Measurements from ENCODE around the gene PSMG4. TPM values are rescaled to one million over a fixed set of nuclear protein-coding genes. Genes with fewer than 3 reads are reported as not detected.

PSMG4 gene
- total and polyA plus RNA-seq, 9 of the 15 experiments (the other 6 are each of a cell fraction or from before 2014, with no cell fraction given) = 12.9 to 185 (median 52.0) TPM

DNA sequence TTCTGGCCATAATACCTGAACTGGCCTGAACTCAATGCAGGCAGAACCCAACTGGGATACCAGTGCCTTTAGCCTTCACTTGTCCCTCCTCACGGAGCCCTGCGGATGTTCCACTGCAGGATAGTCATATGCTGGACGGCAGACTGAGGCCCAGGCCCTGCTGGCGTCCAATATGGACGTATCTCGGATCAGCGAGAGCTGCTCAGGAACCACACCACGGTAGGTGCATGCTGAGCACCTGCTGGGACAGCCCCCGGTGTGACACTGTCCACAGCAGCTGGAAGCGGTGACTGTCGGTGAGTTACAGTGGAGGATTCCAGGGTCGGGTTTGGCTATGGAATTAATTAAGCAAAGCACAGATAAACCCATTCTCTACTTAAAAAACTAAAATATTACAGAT lies 48.7 kb downstream of the PSMG4 start:
- H3K27me3 ChIP-seq (ENCODE audit: control insufficient read depth in 2 of 2, insufficient read depth in 2 of 2, low read length in 2 of 2) = no peaks in the 10 kb centered on the region
- H4K20me1 ChIP-seq (replicated peaks; ENCODE audit: control insufficient read depth, insufficient read depth, low read length) = no peaks in the 10 kb centered on the region
- DNase-seq (ENCODE audit: extremely low read depth in 1 of 4, low spot score in 3 of 4) (no peak), ATAC-seq (no peak), FAIRE-seq (no peak)
- ChIA-PET CTCF (ENCODE audit: low intra/inter-chr PET ratio) (no interaction called here), POLR2A (interaction anchor here (0.9 kb wide), 1 partner anchor 17 kb away, joined by 3 read pairs; no protein-coding TSS in a partner anchor)
- no peak overlapping the region for H3K4me2 ChIP-seq (ENCODE audit: insufficient read depth, low read length)
- no peak for TF ChIP-seq ZNF121 (CRISPR knock-in tag; conservative IDR thresholded peaks at IDR 0.05)
- no peak for TF ChIP-seq BDP1 (IDR thresholded peaks at IDR 0.05; ENCODE audit: insufficient read depth, insufficient read length)
- TF ChIP-seq, protein P1, sequence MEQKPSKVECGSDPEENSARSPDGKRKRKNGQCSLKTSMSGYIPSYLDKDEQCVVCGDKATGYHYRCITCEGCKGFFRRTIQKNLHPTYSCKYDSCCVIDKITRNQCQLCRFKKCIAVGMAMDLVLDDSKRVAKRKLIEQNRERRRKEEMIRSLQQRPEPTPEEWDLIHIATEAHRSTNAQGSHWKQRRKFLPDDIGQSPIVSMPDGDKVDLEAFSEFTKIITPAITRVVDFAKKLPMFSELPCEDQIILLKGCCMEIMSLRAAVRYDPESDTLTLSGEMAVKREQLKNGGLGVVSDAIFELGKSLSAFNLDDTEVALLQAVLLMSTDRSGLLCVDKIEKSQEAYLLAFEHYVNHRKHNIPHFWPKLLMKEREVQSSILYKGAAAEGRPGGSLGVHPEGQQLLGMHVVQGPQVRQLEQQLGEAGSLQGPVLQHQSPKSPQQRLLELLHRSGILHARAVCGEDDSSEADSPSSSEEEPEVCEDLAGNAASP (IDR thresholded peaks at IDR 0.05) = no peak
- TF ChIP-seq ZNF324 (CRISPR knock-in tag; IDR thresholded peaks at IDR 0.05) = no peak
- TF ChIP-seq STAT5A (IDR thresholded peaks at IDR 0.05; ENCODE audit: borderline replicate concordance, low read length) = no peak
- no peak for TF ChIP-seq SIX5 (IDR thresholded peaks at IDR 0.05; ENCODE audit: borderline replicate concordance in 1 of 2, insufficient read depth in 1 of 2, low read depth in 1 of 2, low read length in 2 of 2)
- no peak for TF ChIP-seq ZNF140 (CRISPR knock-in tag; IDR thresholded peaks at IDR 0.05)
- TF ChIP-seq SRSF7 (optimal IDR thresholded peaks at IDR 0.05; ENCODE audit: low read depth, low read length) = no peak
- no peak for TF ChIP-seq KAT8 (IDR thresholded peaks at IDR 0.05; ENCODE audit: low read depth)
- TF ChIP-seq HMGN3 (IDR thresholded peaks at IDR 0.05; ENCODE audit: borderline replicate concordance, extremely low read depth, insufficient read length, low read depth, low read length) = no peak
- TF ChIP-seq PHF8 (IDR thresholded peaks at IDR 0.05; ENCODE audit: borderline replicate concordance, low read length) = no peak
- TF ChIP-seq POLR2B (IDR thresholded peaks at IDR 0.05; ENCODE audit: low read depth, partially characterized antibody) = no peak
- TF ChIP-seq DACH1 (IDR thresholded peaks at IDR 0.05; ENCODE audit: partially characterized antibody) = no peak
- TF ChIP-seq, protein P2, sequence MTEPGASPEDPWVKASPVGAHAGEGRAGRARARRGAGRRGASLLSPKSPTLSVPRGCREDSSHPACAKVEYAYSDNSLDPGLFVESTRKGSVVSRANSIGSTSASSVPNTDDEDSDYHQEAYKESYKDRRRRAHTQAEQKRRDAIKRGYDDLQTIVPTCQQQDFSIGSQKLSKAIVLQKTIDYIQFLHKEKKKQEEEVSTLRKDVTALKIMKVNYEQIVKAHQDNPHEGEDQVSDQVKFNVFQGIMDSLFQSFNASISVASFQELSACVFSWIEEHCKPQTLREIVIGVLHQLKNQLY (CRISPR knock-in tag; conservative IDR thresholded peaks at IDR 0.05) = no peak
- no peak for TF ChIP-seq PTTG1 (tag; IDR thresholded peaks at IDR 0.05; ENCODE audit: low read depth)
- no peak for TF ChIP-seq DMBX1 (CRISPR knock-in tag; IDR thresholded peaks at IDR 0.05; ENCODE audit: borderline replicate concordance)
- TF ChIP-seq HLTF (IDR thresholded peaks at IDR 0.05) = no peak
- TF ChIP-seq RBM14 (IDR thresholded peaks at IDR 0.05; ENCODE audit: borderline replicate concordance, insufficient read depth, low read depth, low read length) = no peak
- TF ChIP-seq NFATC3 (IDR thresholded peaks at IDR 0.05) = no peak
- TF ChIP-seq, protein P3, sequence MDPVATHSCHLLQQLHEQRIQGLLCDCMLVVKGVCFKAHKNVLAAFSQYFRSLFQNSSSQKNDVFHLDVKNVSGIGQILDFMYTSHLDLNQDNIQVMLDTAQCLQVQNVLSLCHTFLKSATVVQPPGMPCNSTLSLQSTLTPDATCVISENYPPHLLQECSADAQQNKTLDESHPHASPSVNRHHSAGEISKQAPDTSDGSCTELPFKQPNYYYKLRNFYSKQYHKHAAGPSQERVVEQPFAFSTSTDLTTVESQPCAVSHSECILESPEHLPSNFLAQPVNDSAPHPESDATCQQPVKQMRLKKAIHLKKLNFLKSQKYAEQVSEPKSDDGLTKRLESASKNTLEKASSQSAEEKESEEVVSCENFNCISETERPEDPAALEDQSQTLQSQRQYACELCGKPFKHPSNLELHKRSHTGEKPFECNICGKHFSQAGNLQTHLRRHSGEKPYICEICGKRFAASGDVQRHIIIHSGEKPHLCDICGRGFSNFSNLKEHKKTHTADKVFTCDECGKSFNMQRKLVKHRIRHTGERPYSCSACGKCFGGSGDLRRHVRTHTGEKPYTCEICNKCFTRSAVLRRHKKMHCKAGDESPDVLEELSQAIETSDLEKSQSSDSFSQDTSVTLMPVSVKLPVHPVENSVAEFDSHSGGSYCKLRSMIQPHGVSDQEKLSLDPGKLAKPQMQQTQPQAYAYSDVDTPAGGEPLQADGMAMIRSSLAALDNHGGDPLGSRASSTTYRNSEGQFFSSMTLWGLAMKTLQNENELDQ (CRISPR knock-in tag; IDR thresholded peaks at IDR 0.05; ENCODE audit: borderline replicate concordance) = no peak
- in situ Hi-C loops (cut with MboI) = no loop called here
- 0 out of 2 replicates have a peak, but pooled peaks cover 5% of the 10 kb centered on the region for H3K9me3 ChIP-seq (replicated peaks; ENCODE audit: control insufficient read depth, insufficient read depth, low read depth, low read length)
- WGBS (ENCODE audit: insufficient coverage, low coverage, missing lambda C conversion rate) = 68% methylated on average over 12 of the region's 12 CpGs
- no TSS peak for BruUV-seq (replicated peaks)
- no peaks in the 10 kb centered on the region for H3K79me2 ChIP-seq (ENCODE audit: control insufficient read depth, insufficient read depth, low read length)
- no peak overlapping the region for H2AFZ ChIP-seq (ENCODE audit: low read depth, low read length)
- no peak overlapping the region for H3K9ac ChIP-seq (ENCODE audit: insufficient read depth in 1 of 2, low read depth in 2 of 2, low read length in 2 of 2)
- H3K4me1 ChIP-seq (replicated peaks in 1 of 2; ENCODE audit: control insufficient read depth in 2 of 2, insufficient read depth in 2 of 2, low read length in 2 of 2) = peaks cover 0 to 4% of the 10 kb centered on the region in 2 experiments; a peak in 2 of 5 replicates
- no peaks in the 10 kb centered on the region for H3K9me1 ChIP-seq (ENCODE audit: control insufficient read depth, insufficient read depth, low read length)
- no peak overlapping the region for H3K27ac ChIP-seq (ENCODE audit: extremely low read depth, low read depth, low read length)
- intact Hi-C loops (cut with micrococcal nuclease) = no loop called here
- H3K4me3 ChIP-seq = no peak overlapping the region
- no peaks in the 10 kb centered on the region for H3K36me3 ChIP-seq (ENCODE audit: control insufficient read depth, insufficient read depth, low read length)
